LHCN-M2 (cell line): ENCODE measurements around the gene CKMT1B. TPM values are rescaled to one million over a fixed set of nuclear protein-coding genes. Genes with fewer than 3 reads are reported as not detected.
"Not testable (repeated sequence)": the region's sequence is repeated elsewhere in the genome, so short reads cannot be mapped to it uniquely, and the experiment has no call there.

Experiments used
- DNase-seq: peaks from one replicate; pipeline ENCODE4 v3.0.0-alpha.2; 2012; ENCODE audit warnings: low read depth
- total RNA-seq: library from RNA; depleted of rRNA; stranded (reverse); fragments of >200 nt; gene quantifications from 2 replicates; pipeline ENCODE4 v1.2.3, GENCODE V29; 2014; rRNA removed

The CKMT1B gene
- total RNA-seq, 1 experiment from 2014 or later: not detected

DNA sequence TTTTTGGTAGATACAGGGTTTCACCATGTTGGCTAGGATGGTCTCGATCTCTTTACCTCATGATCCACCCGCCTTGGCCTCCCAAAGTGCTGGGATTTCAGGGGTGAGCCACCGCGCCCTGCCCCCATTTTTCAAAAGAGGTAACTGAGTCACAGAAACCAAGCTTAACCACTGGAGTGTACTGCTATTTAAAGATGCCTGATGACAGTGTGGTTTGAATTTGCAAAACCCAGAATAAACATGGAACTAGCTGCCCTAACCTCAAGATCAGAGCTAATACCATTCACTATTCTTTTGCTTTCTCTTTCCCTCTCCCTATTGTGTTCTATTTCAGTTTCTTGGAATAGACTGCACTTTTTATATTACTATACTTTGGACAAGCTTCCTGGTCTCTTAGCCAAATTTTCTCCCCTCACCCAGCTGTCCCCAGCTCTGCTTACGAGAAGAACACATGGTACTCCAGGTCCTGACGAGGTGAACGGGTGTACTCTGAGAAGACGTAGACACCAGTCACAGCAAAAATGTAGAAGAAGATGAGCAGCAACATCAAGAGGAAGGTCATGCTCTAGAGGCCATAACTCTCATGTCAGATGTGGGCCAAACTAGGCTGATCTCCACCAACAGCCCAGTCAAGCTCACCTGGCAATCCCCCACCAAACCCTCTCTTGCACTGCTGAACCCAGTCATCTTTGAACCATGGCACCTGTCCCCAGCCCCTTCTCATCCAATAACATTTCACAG lies 44.8 kb downstream of the CKMT1B start:
- DNase-seq: not testable (repeated sequence)

Other genes with a start within 250 kb of the CKMT1B start
- 20.8 and 24.2 TPM in 2 replicates for gene ZSCAN29, start 223.0 kb upstream of the CKMT1B start, total RNA-seq
- 13.8 and 15.6 TPM in 2 replicates for gene TUBGCP4, start 222.9 kb upstream of the CKMT1B start, total RNA-seq
- gene TP53BP1, start 100.9 kb upstream of the CKMT1B start, total RNA-seq: 37.7 and 46.0 TPM in 2 replicates
- gene MAP1A, start 76.4 kb upstream of the CKMT1B start, total RNA-seq: 52.7 and 61.2 TPM in 2 replicates
- gene PPIP5K1, start 3.8 kb upstream of the CKMT1B start, total RNA-seq: 6.5 and 10.2 TPM in 2 replicates
- not detected in 2 replicates for gene STRC, start 24.8 kb downstream of the CKMT1B start, total RNA-seq
- gene CATSPER2, start 54.8 kb downstream of the CKMT1B start, total RNA-seq: 0.29 and 0.58 TPM in 2 replicates
- gene CKMT1A, start 99.8 kb downstream of the CKMT1B start, total RNA-seq: not detected in 2 replicates
- 165 and 172 TPM in 2 replicates for gene PDIA3, start 152.4 kb downstream of the CKMT1B start, total RNA-seq
- gene ELL3, start 182.9 kb downstream of the CKMT1B start, total RNA-seq: 1.3 and 2.5 TPM in 2 replicates
- gene SERF2, start 198.3 kb downstream of the CKMT1B start, total RNA-seq: 1,349 and 2,104 TPM in 2 replicates
- 0.11 TPM in 1 of 2 replicates, not detected in the other for gene SERINC4, start 206.2 kb downstream of the CKMT1B start, total RNA-seq
- 8.8 and 10.3 TPM in 2 replicates for gene HYPK, start 206.6 kb downstream of the CKMT1B start, total RNA-seq
- 31.0 and 36.4 TPM in 2 replicates for gene MFAP1, start 230.7 kb downstream of the CKMT1B start, total RNA-seq
- gene WDR76, start 233.0 kb downstream of the CKMT1B start, total RNA-seq: 39.1 and 43.2 TPM in 2 replicates